PC-3 (cell line): Measurements from ENCODE around the gene KRT80. TPM values are rescaled to one million over a fixed set of nuclear protein-coding genes. Genes with fewer than 3 reads are reported as not detected.

ENCODE experiments used
- ATAC-seq: fragments of 200-7000 bp; cut with Tn5 transposase; 2 replicates; pipeline ENCODE4 v1.9.1; 2020; ENCODE audit warnings: mild to moderate bottlenecking, moderate library complexity
- BruUV-seq: library from RNA; stranded (reverse); fragments of 400-500 nt; replicated peaks from 2 replicates; lab custom pipeline; 2021; lab: Mats Ljungman, UMichigan
- CTCF ChIA-PET: fragments of 300-600 bp; sonication (Branson Sonifier 250); formaldehyde crosslinking; loops from one replicate; lab custom pipeline; 2022; ENCODE audit warnings: antibody characterized with exemption; lab: Charles Lee
- POLR2A ChIA-PET: fragments of 300-600 bp; sonication (Branson Sonifier 250); formaldehyde crosslinking; loops from one replicate; lab custom pipeline; 2022; ENCODE audit warnings: antibody characterized with exemption; ENCODE audit not compliant: unreplicated experiment; lab: Charles Lee
- DNase-seq: peaks from one replicate; pipeline ENCODE4 v3.0.0-alpha.2; 2015
- H2AFZ ChIP-seq: fragments of 300-600 bp; sonication (generic); 2 replicates; pipeline ENCODE4 v1.6.0; 2016; ENCODE audit warnings: antibody characterized with exemption, low read length
- H3F3A ChIP-seq: fragments of 300-600 bp; sonication (generic); one replicate; pipeline ENCODE4 v1.6.0; 2017; ENCODE audit warnings: antibody characterized with exemption, low read length, control low read depth, mild to moderate bottlenecking; ENCODE audit not compliant: unreplicated experiment
- H3K27ac ChIP-seq: fragments of 300-600 bp; sonication (generic); 2 replicates; pipeline ENCODE4 v1.5.1; 2016; ENCODE audit warnings: mild to moderate bottlenecking, low read length
- H3K27me3 ChIP-seq: fragments of 300-600 bp; sonication (generic); 2 replicates; pipeline ENCODE4 v1.6.1; 2016; ENCODE audit warnings: low read length, mixed read lengths
- H3K36me3 ChIP-seq: fragments of 300-600 bp; sonication (generic); 2 replicates; pipeline ENCODE4 v1.6.1; 2016; ENCODE audit warnings: low read depth, mixed run types, low read length, mixed read lengths
- H3K4me1 ChIP-seq: fragments of 300-600 bp; sonication (generic); 2 replicates; pipeline ENCODE4 v1.5.1; 2016; ENCODE audit warnings: low read length; ENCODE audit not compliant: insufficient read depth
- H3K4me2 ChIP-seq: fragments of 300-600 bp; sonication (generic); 2 replicates; pipeline ENCODE4 v1.6.0; 2016; ENCODE audit warnings: low read length
- H3K4me3 ChIP-seq: fragments of 300-600 bp; sonication (generic); 2 replicates; pipeline ENCODE4 v1.5.1; 2016; ENCODE audit warnings: mild to moderate bottlenecking, low read length, mixed read lengths
- H3K79me2 ChIP-seq: fragments of 300-600 bp; sonication (generic); 2 replicates; pipeline ENCODE4 v1.6.1; 2017; ENCODE audit warnings: low read length, mixed read lengths
- H3K9ac ChIP-seq: fragments of 300-600 bp; sonication (generic); 2 replicates; pipeline ENCODE4 v1.6.0; 2016; ENCODE audit warnings: mild to moderate bottlenecking, low read length
- H3K9me2 ChIP-seq: fragments of 300-600 bp; sonication (generic); replicated peaks from 2 replicates; pipeline ENCODE4 v1.6.1; 2016; ENCODE audit warnings: mixed run types, low read length, mixed read lengths
- H3K9me3 ChIP-seq: fragments of 300-600 bp; sonication (generic); 2 replicates; pipeline ENCODE4 v1.6.1; 2016; ENCODE audit warnings: low read length, mixed read lengths
- H4K20me1 ChIP-seq: fragments of 300-600 bp; sonication (generic); 2 replicates; pipeline ENCODE4 v1.6.1; 2016; ENCODE audit warnings: low read length, mixed read lengths
- EZH2 ChIP-seq: fragments of 300-600 bp; sonication (generic); IDR thresholded peaks from one replicate; pipeline ENCODE4 v1.6.1; 2017; ENCODE audit warnings: antibody characterized with exemption, mild to moderate bottlenecking, low read length; ENCODE audit not compliant: unreplicated experiment
- EZH2phosphoT487 ChIP-seq: fragments of 300-600 bp; sonication (generic); IDR thresholded peaks from 2 replicates; pipeline ENCODE4 v1.6.1; 2018; ENCODE audit warnings: mild to moderate bottlenecking, antibody characterized with exemption, low read length, borderline replicate concordance
- intact Hi-C: fragments of 100-400 bp; cut with micrococcal nuclease; formaldehyde crosslinking; loops from 2 replicates; pipeline ENCODE4 v1.9.0; 2023
- total RNA-seq: library from RNA; depleted of rRNA; stranded (reverse); fragments of >200 nt; gene quantifications from 2 replicates; pipeline ENCODE4 v1.2.3, GENCODE V29; 2014
- TF ChIP-seq, protein P1 (sequence below): fragments of 300-600 bp; sonication (generic); conservative IDR thresholded peaks from 2 replicates; pipeline ENCODE4 v1.5.1; 2017; ENCODE audit warnings: antibody characterized with exemption, low read depth, mild to moderate bottlenecking, low read length

Gene KRT80
- total RNA-seq, 1 experiment from 2014 or later = 19.8 TPM

- no peaks in the 10 kb centered on the region for H3F3A ChIP-seq
- no peaks in the 10 kb centered on the region for H3K79me2 ChIP-seq
- intact Hi-C loops = loop anchor here (5.0 kb wide), 1 partner anchor 745 kb away; no protein-coding TSS in a partner anchor
- H3K9me2 ChIP-seq = no peaks in the 10 kb centered on the region
- no peak overlapping the region for H2AFZ ChIP-seq
- no peak overlapping the region for H3K9ac ChIP-seq
- no peaks in the 10 kb centered on the region for H3K4me1 ChIP-seq
- H3K27ac ChIP-seq = no peak overlapping the region
- TF ChIP-seq, protein P1, sequence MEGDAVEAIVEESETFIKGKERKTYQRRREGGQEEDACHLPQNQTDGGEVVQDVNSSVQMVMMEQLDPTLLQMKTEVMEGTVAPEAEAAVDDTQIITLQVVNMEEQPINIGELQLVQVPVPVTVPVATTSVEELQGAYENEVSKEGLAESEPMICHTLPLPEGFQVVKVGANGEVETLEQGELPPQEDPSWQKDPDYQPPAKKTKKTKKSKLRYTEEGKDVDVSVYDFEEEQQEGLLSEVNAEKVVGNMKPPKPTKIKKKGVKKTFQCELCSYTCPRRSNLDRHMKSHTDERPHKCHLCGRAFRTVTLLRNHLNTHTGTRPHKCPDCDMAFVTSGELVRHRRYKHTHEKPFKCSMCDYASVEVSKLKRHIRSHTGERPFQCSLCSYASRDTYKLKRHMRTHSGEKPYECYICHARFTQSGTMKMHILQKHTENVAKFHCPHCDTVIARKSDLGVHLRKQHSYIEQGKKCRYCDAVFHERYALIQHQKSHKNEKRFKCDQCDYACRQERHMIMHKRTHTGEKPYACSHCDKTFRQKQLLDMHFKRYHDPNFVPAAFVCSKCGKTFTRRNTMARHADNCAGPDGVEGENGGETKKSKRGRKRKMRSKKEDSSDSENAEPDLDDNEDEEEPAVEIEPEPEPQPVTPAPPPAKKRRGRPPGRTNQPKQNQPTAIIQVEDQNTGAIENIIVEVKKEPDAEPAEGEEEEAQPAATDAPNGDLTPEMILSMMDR = no peak
- TF ChIP-seq EZH2 (no peak), EZH2phosphoT487 (no peak)
- no peaks in the 10 kb centered on the region for H3K9me3 ChIP-seq
- H3K27me3 ChIP-seq = no peaks in the 10 kb centered on the region
- no peak overlapping the region for H3K4me2 ChIP-seq
- BruUV-seq = no TSS peak
- POLR2A ChIA-PET = no interaction called here
- ATAC-seq (no peak), DNase-seq (no peak)
- CTCF ChIA-PET = interaction anchor here (0.9 kb wide), 1 partner anchor 189 kb away, joined by 3 read pairs; no protein-coding TSS in a partner anchor
- H3K36me3 ChIP-seq = no peaks in the 10 kb centered on the region
- H3K4me3 ChIP-seq = no peak overlapping the region
- H4K20me1 ChIP-seq = no peaks in the 10 kb centered on the region
Observed at GRCh38 chr12:52137746-52138145, 54.1 kb downstream of the KRT80 start.

DNA sequence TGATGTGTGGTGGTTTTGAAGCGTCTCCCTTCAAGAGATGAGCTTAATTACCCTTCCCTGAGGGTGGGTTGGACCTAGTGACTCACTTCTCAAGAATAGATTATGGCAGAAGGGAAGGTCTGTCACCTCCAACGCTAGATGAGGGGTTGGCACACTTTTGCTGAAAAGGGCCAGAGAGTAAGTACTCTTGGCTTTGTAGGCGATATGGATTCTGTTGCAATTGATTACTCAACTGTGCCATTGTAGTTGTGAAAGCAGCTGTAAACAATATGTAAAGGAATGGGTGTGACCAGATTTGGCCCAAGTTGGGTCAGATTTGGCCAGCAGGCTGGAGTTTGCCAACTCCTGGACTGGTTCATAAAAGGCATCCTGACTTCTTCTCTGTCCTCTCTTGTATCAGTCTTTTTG is 59.1 kb downstream of the KRT80 start:
- Histone ChIP-seq H3K9ac (no peak overlapping the region), H2AFZ (no peak overlapping the region), H3K27me3 (no peaks in the 10 kb centered on the region), H3K4me2 (no peak overlapping the region), H3K79me2 (no peaks in the 10 kb centered on the region), H4K20me1 (no peaks in the 10 kb centered on the region), H3K9me2 (no peaks in the 10 kb centered on the region), H3K4me3 (no peak overlapping the region), H3K4me1 (no peaks in the 10 kb centered on the region), H3K36me3 (no peaks in the 10 kb centered on the region), H3F3A (no peaks in the 10 kb centered on the region), H3K9me3 (no peaks in the 10 kb centered on the region), H3K27ac (no peak overlapping the region)
- no peak for DNase-seq
- POLR2A ChIA-PET = no interaction called here
- intact Hi-C loops = no loop called here
- BruUV-seq = no TSS peak
- TF ChIP-seq EZH2phosphoT487 (no peak), EZH2 (no peak)
- TF ChIP-seq, protein P1 = no peak
- no peak for ATAC-seq
- CTCF ChIA-PET = no interaction called here

- H3F3A ChIP-seq = no peaks in the 10 kb centered on the region
- no peaks in the 10 kb centered on the region for H3K36me3 ChIP-seq
- no peaks in the 10 kb centered on the region for H3K9me3 ChIP-seq
- TF ChIP-seq, protein P1 = no peak
- TF ChIP-seq EZH2 (no peak), EZH2phosphoT487 (no peak)
- H3K4me2 ChIP-seq = no peak overlapping the region
- no peak overlapping the region for H3K27ac ChIP-seq
- POLR2A ChIA-PET = no interaction called here
- peaks cover 11% of the 10 kb centered on the region; the same call in 1 of the 2 replicates for H3K4me1 ChIP-seq
- no peak overlapping the region for H3K4me3 ChIP-seq
- ATAC-seq = no peak
- intact Hi-C loops = no loop called here
- H3K79me2 ChIP-seq = no peaks in the 10 kb centered on the region
- BruUV-seq = no TSS peak
- no peaks in the 10 kb centered on the region for H4K20me1 ChIP-seq
- H2AFZ ChIP-seq = no peak overlapping the region
- H3K9ac ChIP-seq = no peak overlapping the region
- DNase-seq = no peak
- CTCF ChIA-PET = no interaction called here
- no peaks in the 10 kb centered on the region for H3K27me3 ChIP-seq
- no peaks in the 10 kb centered on the region for H3K9me2 ChIP-seq
Observed at GRCh38 chr12:52130711-52131110, 61.1 kb downstream of the KRT80 start.
